WI38 (cell line): Measurements from ENCODE around the gene ARHGAP26.
A peak's percentile ranks its signal among the peaks of the same experiment; 100 is the strongest.
"Not testable (repeated sequence)": the region's sequence is repeated elsewhere in the genome, so short reads cannot be mapped to it uniquely, and the experiment has no call there.

ENCODE experiments used
- H3K4me3 ChIP-seq: 2 replicates; pipeline ENCODE4 v1.5.1; 2011; ENCODE audit warnings: low read depth, mild to moderate bottlenecking, control low read depth, low read length
- TF ChIP-seq, protein P1 (sequence below): IDR thresholded peaks from 2 replicates; pipeline ENCODE4 v1.5.1; 2012; ENCODE audit warnings: low read depth, mild to moderate bottlenecking, control low read depth, low read length

The ARHGAP26 gene

DNA sequence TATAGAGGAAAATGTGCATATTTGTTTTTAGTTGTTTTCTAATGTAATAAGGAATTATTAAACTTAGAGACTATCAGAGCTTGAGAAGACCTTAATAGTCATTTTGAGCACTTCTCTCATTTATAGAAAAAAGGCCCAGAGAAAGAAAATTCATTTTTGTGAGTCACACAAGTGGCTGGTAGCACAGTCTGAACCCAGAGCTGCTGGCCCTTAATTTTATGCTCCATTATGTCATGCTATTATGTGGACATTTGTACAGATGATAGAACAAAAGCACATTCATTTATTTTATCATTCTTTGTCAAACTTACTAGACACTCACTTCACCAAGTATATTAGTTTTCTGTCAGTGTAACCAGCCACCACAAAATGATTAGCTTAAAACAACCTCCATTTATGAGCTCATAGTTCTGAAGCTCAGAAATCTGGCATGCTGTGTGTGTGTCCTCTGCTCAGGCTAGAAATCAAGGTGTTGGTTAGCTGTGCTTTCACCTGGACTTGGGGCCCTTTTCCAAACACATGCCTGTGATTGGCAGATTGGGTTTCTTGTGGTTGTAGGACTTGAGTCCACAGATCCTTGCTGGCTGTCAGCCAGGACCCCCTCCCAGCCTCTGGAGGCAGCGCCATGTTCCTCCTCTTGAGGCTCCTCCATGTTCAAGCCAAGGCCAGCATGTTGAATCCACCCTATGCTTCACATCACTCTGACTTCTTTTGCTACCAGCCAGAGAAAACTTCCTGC is 188.9 kb downstream of the ARHGAP26 start:
- TF ChIP-seq, protein P1, sequence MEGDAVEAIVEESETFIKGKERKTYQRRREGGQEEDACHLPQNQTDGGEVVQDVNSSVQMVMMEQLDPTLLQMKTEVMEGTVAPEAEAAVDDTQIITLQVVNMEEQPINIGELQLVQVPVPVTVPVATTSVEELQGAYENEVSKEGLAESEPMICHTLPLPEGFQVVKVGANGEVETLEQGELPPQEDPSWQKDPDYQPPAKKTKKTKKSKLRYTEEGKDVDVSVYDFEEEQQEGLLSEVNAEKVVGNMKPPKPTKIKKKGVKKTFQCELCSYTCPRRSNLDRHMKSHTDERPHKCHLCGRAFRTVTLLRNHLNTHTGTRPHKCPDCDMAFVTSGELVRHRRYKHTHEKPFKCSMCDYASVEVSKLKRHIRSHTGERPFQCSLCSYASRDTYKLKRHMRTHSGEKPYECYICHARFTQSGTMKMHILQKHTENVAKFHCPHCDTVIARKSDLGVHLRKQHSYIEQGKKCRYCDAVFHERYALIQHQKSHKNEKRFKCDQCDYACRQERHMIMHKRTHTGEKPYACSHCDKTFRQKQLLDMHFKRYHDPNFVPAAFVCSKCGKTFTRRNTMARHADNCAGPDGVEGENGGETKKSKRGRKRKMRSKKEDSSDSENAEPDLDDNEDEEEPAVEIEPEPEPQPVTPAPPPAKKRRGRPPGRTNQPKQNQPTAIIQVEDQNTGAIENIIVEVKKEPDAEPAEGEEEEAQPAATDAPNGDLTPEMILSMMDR, result no peak
- no peak overlapping the region for H3K4me3 ChIP-seq

DNA sequence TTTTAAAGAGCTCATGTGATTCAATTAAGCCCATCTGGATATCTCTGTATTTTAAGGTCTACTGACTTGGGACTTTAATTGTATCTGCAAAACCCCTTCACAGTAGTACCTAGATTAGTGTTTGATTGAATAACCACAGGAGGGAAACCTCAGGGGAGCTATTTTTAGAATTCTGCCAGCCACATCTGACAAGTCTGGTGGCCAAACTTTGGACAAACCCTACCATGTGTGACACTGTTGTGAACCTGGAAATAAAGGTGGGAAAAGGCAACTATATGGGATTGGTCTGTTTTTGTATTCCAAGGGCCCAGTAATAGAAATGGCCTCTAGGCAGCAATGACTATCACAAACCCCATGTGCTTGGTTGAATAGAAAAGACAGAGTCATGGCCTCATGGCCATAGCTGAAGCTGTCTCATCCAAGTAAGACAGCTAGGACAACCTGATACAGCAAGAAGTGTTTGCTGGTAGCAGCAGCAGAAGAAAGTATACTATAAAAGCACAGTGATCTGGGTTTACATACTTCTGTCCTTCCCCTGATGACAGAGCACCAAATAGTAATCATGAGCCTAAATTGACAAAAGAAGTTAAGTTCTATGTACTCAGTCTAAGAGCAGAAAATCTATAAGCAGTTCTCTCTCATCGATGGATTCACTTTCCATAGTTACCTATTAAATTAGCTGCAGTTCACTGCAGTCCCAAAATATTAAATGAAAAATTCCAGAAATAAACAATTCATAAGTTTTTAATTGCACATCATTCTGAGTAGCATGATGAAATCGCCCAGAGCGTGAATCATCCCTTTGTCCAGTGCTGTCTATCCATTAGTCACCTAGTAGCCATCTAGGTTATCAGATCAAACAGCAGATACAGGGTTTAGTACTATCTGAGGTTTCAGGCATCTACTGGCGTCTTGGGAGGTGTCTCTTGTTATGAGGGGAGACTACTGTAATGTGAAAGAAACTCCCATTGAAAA is 189.8 kb downstream of the ARHGAP26 start:
- TF ChIP-seq, protein P1, result no peak
- no peak overlapping the region for H3K4me3 ChIP-seq

DNA sequence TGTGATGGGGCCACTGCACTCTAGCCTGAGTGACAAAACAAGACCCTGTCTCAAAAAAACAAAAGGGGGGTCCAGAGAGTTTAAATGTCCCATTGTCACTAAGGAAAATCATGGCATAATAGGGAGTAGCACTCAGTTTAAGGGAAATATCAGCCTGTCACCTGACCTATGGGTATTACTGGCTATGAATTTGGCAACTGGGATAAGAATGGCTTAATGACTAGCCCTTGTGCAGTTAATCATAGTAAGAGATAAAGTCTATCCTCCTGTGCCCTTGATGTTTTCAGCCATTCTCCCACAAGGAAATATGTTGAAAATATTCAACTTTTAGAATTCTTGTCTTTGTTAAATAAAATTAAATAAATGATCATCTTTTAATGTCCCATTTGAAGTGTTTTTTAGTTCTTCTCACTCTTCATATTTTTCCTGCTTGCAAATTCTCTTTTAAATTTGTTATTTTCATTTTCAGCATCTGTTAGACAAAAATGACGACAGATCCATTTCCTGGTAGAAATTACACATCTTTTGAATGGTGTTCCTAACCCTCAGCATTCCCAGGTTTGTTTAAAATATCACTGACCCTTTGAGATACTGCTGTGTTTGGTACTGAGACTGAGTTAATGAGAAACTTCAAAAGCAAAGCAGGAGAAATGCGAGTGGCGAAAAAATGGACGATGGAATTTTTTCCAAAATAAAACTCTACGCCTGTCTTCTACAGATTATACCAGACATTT is 191.4 kb downstream of the ARHGAP26 start:
- TF ChIP-seq, protein P1, result no peak
- H3K4me3 ChIP-seq, result no peak overlapping the region

DNA sequence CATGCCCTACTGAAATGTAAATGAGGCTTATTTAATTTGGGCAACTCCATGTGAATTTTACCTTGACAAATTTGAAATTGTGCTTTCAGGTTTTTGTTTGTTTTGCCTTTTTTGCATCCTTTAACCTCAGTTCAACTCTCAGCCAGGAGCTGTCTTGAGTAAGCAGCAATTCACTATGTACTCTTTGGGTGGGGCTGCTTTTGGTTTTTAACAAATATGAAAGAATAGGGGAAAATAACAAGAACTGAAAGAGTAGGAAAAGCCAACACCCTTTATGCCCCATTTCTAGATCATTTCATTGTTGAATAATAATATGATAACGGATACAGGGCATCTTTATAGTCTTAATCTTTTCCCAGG is 192.0 kb downstream of the ARHGAP26 start:
- TF ChIP-seq, protein P1, result no peak
- no peak overlapping the region for H3K4me3 ChIP-seq

GRCh38 chr5:142965258-142966120 is 195.3 kb downstream of the ARHGAP26 start:
- TF ChIP-seq, protein P1, result peak; percentile 30; the same call in 1 of the 2 replicates

GRCh38 chr5:142966121-142966420 is 195.9 kb downstream of the ARHGAP26 start:
- no peak overlapping the region for H3K4me3 ChIP-seq
- TF ChIP-seq, protein P1, result no peak

More at GRCh38 chr5:142965258-142966120, 195.3 kb downstream of the ARHGAP26 start:
- not testable (repeated sequence) for H3K4me3 ChIP-seq
